Keratinocyte (primary cell): Measurements from ENCODE around the gene UMODL1. TPM values are rescaled to one million over a fixed set of nuclear protein-coding genes. Genes with fewer than 3 reads are reported as not detected.

Experiments used
- DNase-seq: peaks from one replicate; pipeline ENCODE4 v3.0.0-alpha.2; 2011; ENCODE audit warnings: low read depth, missing footprints, low spot score
- FAIRE-seq: peaks from 2 replicates; lab custom pipeline; 2011; peaks lifted over from hg19 to GRCh38; lab: Jason Lieb, UNC
- H2AFZ ChIP-seq: 2 replicates; pipeline ENCODE4 v1.6.0; 2012; ENCODE audit warnings: low read length, control low read depth, inconsistent platforms; ENCODE audit not compliant: control insufficient read depth
- H3K27ac ChIP-seq: 2 replicates; pipeline ENCODE4 v1.5.1; 2011; ENCODE audit warnings: low read length; ENCODE audit not compliant: control insufficient read depth, insufficient read depth
- H3K27me3 ChIP-seq: 3 replicates; pipeline ENCODE4 v1.6.0; 2011; ENCODE audit warnings: low read length; ENCODE audit not compliant: control insufficient read depth, insufficient read depth; ENCODE audit errors: extremely low read depth
- H3K36me3 ChIP-seq, 2 experiments: 2 replicates in 1 of 2; 3 replicates in 1 of 2; pipeline ENCODE4 v1.5.1; 2011; ENCODE audit warnings: low read length in 2 of 2, mild to moderate bottlenecking in 1 of 2; ENCODE audit not compliant: control insufficient read depth in 2 of 2, insufficient read depth in 2 of 2; ENCODE audit errors: extremely low read depth in 1 of 2
- H3K4me1 ChIP-seq: 3 replicates; pipeline ENCODE4 v1.5.1; 2011; ENCODE audit warnings: low read length; ENCODE audit not compliant: control insufficient read depth, insufficient read depth; ENCODE audit errors: extremely low read depth
- H3K4me2 ChIP-seq: 3 replicates; pipeline ENCODE4 v1.6.0; 2011; ENCODE audit warnings: low read depth, low read length; ENCODE audit not compliant: control insufficient read depth, insufficient read depth; ENCODE audit errors: extremely low read depth
- H3K4me3 ChIP-seq, 3 experiments: fragments of 200-600 bp in 1 of 3; sonication (generic) in 1 of 3; 2 replicates in 2 of 3; 3 replicates in 1 of 3; pipeline ENCODE4 v1.5.1; 2011 to 2016; ENCODE audit warnings: low read length in 3 of 3, mild to moderate bottlenecking in 3 of 3, control low read depth in 2 of 3, inconsistent platforms in 1 of 3, low read depth in 1 of 3, mixed read lengths in 1 of 3, mixed run types in 1 of 3, moderate library complexity in 1 of 3; ENCODE audit not compliant: control insufficient read depth in 2 of 3, insufficient read depth in 2 of 3; ENCODE audit errors: extremely low read depth in 1 of 3
- H3K79me2 ChIP-seq: 2 replicates; pipeline ENCODE4 v1.6.0; 2012; ENCODE audit warnings: low read length; ENCODE audit not compliant: control insufficient read depth, insufficient read depth
- H3K9ac ChIP-seq: 3 replicates; pipeline ENCODE4 v1.6.0; 2011; ENCODE audit warnings: low read length; ENCODE audit not compliant: control insufficient read depth, insufficient read depth; ENCODE audit errors: extremely low read depth
- H3K9me1 ChIP-seq: 3 replicates; pipeline ENCODE4 v1.6.0; 2011; ENCODE audit warnings: low read length; ENCODE audit not compliant: control insufficient read depth, insufficient read depth; ENCODE audit errors: extremely low read depth
- H3K9me3 ChIP-seq: 2 replicates; pipeline ENCODE4 v1.5.1; 2012; ENCODE audit warnings: low read depth, low read length; ENCODE audit not compliant: control insufficient read depth
- H4K20me1 ChIP-seq: 3 replicates; pipeline ENCODE4 v1.6.0; 2011; ENCODE audit warnings: low read length; ENCODE audit not compliant: control insufficient read depth, insufficient read depth; ENCODE audit errors: extremely low read depth
- EZH2 ChIP-seq: IDR thresholded peaks from one replicate; pipeline ENCODE4 v1.6.1; 2012; ENCODE audit warnings: inconsistent platforms, mild to moderate bottlenecking, low read length, moderate library complexity
- dilution Hi-C: fragments of 300-500 bp; cut with MboI; formaldehyde crosslinking; loops from one replicate; pipeline ENCODE4 v1.7.0; 2020; ENCODE audit warnings: low sequenced_read_pairs; ENCODE audit not compliant: extremely low pct_ligation_motif_present
- polyA plus RNA-seq, 5 experiments: library from polyadenylated mRNA; depleted of rRNA in 3 of 5; stranded (reverse) in 3 of 5; stranded (forward) in 1 of 5; unstranded in 1 of 5; fragments of >200 nt; gene quantifications; 1 replicate in 1 of 5; 2 replicates in 3 of 5; 3 replicates in 1 of 5; pipeline versions ENCODE4 v1.2.1 to v1.2.3, GENCODE V29; 2011 to 2012; ENCODE audit warnings: missing spikeins in 2 of 5, low read depth in 1 of 5, low replicate concordance in 1 of 5
- TF ChIP-seq, protein P1 (sequence below), 3 experiments: IDR thresholded peaks in 1 of 3; conservative IDR thresholded peaks in 1 of 3; optimal IDR thresholded peaks in 1 of 3; 2 replicates in 2 of 3; 3 replicates in 1 of 3; pipeline versions ENCODE3 to v1.5.1; 2011; ENCODE audit warnings: low read length in 3 of 3, mild to moderate bottlenecking in 3 of 3, moderate library complexity in 2 of 3, control low read depth in 1 of 3, inconsistent platforms in 1 of 3; ENCODE audit not compliant: insufficient read depth in 2 of 3; ENCODE audit errors: extremely low read depth in 1 of 3

Gene UMODL1
- polyA plus RNA-seq, 1 donor (not counting 4 experiments of a cell fraction or from before 2014, with no cell fraction given): 0.03 TPM

DNA sequence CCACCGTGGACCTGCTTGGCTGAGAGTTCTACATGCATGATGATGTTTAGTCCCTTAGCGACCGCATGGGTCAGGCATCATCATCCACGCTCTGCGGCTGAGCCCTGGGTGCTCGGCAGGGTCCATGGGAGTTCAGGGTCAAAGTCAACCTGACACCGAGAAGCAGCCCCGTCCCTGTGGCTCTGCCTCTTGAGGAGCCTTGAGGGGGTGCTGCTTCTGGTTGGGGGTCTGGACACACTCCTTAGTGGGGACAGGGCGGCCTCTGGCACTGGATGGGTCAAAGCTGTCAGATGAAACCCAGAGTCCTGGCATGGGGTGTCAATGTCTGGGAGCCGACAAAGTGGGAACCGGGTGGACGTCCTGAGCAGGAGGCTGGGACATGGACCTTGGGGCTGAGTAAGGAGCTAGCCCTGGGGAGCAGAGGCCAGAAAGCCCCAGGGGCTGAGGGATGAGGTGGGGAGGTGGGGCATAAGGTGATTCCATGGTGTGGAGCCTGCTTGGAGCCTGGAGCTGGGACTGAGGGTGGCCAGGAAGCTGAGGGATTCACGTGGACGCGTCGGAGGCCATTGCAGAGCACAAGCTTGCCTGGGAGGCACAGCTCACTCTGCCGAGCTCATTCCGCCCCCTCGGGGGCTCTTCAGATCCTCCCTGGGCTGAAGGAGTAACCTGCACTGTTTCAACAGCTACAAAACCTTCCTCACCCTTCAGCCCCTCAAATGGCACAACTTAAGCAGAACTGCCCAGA lies 53.9 kb downstream of the UMODL1 start:
- no peaks in the 10 kb centered on the region for H3K79me2 ChIP-seq
- no peak overlapping the region for H3K27ac ChIP-seq
- no peak overlapping the region for H3K9ac ChIP-seq
- no peak for FAIRE-seq
- no peak overlapping the region for H3K4me2 ChIP-seq
- H3K36me3 ChIP-seq: no peaks in the 10 kb centered on the region
- H3K4me3 ChIP-seq: no peak overlapping the region
- no peak overlapping the region for H2AFZ ChIP-seq
- H3K27me3 ChIP-seq: no peaks in the 10 kb centered on the region
- H3K4me1 ChIP-seq: peaks cover 20% of the 10 kb centered on the region
- no peaks in the 10 kb centered on the region for H3K9me3 ChIP-seq
- no peak for DNase-seq
- no peak for TF ChIP-seq EZH2
- TF ChIP-seq, protein P1, sequence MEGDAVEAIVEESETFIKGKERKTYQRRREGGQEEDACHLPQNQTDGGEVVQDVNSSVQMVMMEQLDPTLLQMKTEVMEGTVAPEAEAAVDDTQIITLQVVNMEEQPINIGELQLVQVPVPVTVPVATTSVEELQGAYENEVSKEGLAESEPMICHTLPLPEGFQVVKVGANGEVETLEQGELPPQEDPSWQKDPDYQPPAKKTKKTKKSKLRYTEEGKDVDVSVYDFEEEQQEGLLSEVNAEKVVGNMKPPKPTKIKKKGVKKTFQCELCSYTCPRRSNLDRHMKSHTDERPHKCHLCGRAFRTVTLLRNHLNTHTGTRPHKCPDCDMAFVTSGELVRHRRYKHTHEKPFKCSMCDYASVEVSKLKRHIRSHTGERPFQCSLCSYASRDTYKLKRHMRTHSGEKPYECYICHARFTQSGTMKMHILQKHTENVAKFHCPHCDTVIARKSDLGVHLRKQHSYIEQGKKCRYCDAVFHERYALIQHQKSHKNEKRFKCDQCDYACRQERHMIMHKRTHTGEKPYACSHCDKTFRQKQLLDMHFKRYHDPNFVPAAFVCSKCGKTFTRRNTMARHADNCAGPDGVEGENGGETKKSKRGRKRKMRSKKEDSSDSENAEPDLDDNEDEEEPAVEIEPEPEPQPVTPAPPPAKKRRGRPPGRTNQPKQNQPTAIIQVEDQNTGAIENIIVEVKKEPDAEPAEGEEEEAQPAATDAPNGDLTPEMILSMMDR (optimal IDR thresholded peaks at IDR 0.05 in 1 of 3, IDR thresholded peaks at IDR 0.05 in 1 of 3, conservative IDR thresholded peaks at IDR 0.05 in 1 of 3; ENCODE audit: extremely low read depth in 1 of 3, insufficient read depth in 2 of 3, low read length in 3 of 3): no peak
- H4K20me1 ChIP-seq: no peaks in the 10 kb centered on the region
- dilution Hi-C loops: no loop called here
- H3K9me1 ChIP-seq: peaks cover 2% of the 10 kb centered on the region

- no peak overlapping the region for H3K4me2 ChIP-seq
- H3K4me3 ChIP-seq: no peak overlapping the region
- H3K9ac ChIP-seq: no peak overlapping the region
- no peaks in the 10 kb centered on the region for H3K79me2 ChIP-seq
- no peaks in the 10 kb centered on the region for H3K9me1 ChIP-seq
- H3K36me3 ChIP-seq: no peaks in the 10 kb centered on the region
- peaks cover 12% of the 10 kb centered on the region for H3K4me1 ChIP-seq
- H4K20me1 ChIP-seq: no peaks in the 10 kb centered on the region
- no peak overlapping the region for H3K27ac ChIP-seq
- H3K9me3 ChIP-seq: no peaks in the 10 kb centered on the region
- H2AFZ ChIP-seq: no peak overlapping the region
- dilution Hi-C loops: no loop called here
- no peak for DNase-seq
- TF ChIP-seq, protein P1 (optimal IDR thresholded peaks at IDR 0.05 in 1 of 3, IDR thresholded peaks at IDR 0.05 in 1 of 3, conservative IDR thresholded peaks at IDR 0.05 in 1 of 3; ENCODE audit: extremely low read depth in 1 of 3, insufficient read depth in 2 of 3, low read length in 3 of 3): peak in 1 of 3 experiments; percentile 28
- no peak for TF ChIP-seq EZH2
- FAIRE-seq: no peak
- no peaks in the 10 kb centered on the region for H3K27me3 ChIP-seq
Observed at GRCh38 chr21:42125571-42126544, 54.7 kb downstream of the UMODL1 start.
